DMS79 (cell line): ENCODE measurements around the gene AURKAIP1.

Experiments used
- DNase-seq: peaks from one replicate; lab custom pipeline; 2025; lab: John Stamatoyannopoulos, UW

The AURKAIP1 gene

GRCh38 chr1:1347026-1347595 is 27.9 kb downstream of the AURKAIP1 start:
- DNase-seq, result no peak

DNA sequence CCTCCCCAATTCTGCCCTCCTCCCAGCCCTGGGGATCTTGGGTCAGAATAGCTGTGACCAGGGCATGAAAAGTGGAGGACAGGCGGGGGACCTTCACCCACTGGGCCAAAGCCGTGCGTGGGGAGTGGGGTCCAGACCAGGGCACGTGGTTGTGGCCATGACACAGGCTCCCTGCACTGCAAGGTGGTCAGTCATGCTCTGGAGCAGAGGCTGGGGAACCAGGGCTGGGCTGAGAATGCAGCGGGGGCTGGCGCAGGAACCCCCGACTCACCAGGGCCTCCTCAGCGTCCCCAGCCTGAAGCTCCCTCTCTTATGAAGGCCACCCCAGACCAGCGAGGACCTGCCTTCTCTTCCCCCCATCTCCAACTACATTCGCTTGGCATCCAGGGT is 28.5 kb downstream of the AURKAIP1 start:
- DNase-seq, result no peak

DNA sequence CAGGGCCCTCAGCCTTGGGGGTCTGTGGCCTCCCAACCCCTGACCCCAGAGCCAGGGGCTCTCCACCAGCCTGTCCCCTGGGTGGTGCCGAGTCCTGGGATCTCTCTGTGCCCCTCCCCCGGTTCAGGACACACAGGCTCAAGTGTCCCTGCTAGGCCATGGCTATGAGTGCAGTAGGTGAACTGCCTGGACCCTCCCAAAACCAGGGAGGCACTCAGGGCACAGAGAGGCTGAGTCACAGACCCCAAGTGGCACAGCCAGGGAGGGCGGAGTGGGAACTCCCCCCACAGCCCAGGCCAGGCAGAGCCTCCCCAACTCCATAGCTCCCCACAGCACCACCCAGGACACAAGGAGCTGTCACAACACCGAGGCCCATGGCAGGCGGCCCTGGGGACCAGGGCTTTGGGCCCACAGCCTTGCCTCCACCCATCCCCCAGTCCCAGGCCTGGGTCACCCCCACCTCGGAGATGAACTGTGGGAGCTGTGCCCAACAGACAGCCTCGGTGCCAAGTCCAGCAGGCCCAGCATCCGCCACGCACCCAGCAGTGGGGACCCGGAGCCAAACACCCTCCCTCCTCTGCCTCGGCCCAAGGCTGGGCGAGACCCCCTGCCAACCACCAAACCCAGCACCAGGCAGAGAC is 29.0 kb downstream of the AURKAIP1 start:
- DNase-seq, result no peak

GRCh38 chr1:1345384-1345783 is 29.6 kb downstream of the AURKAIP1 start:
- no peak for DNase-seq

- no peak for DNase-seq
These were observed 30.2 kb downstream of the AURKAIP1 start for GRCh38 chr1:1344655-1345361.

GRCh38 chr1:1343811-1344421 is 31.1 kb downstream of the AURKAIP1 start:
- no peak for DNase-seq

DNA sequence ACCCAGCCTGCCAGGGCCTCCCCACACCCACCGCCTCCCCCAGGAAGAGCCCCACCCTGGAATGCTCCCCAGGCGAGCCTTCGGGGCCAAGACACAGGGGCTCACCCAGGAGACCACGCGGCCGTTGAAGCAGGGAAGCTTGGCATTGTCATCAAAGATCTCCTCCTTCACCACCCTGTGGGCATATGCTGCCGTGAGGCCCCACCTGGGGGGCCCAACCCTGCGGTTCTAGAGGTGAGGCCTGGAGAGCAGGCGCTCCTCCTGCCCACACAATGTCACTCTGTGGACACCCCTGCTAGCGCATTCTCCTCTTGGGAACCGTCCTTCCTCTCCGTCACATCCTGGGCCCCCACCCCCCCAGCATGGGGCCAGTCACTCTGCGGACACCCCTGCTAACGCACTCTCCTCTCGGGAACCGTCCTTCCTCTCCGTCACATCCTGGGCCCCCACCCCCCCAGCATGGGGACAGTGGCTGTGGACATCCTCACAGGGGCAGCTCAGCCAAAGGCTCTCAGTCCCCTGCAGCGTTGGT is 32.4 kb downstream of the AURKAIP1 start:
- DNase-seq, result no peak

DNA sequence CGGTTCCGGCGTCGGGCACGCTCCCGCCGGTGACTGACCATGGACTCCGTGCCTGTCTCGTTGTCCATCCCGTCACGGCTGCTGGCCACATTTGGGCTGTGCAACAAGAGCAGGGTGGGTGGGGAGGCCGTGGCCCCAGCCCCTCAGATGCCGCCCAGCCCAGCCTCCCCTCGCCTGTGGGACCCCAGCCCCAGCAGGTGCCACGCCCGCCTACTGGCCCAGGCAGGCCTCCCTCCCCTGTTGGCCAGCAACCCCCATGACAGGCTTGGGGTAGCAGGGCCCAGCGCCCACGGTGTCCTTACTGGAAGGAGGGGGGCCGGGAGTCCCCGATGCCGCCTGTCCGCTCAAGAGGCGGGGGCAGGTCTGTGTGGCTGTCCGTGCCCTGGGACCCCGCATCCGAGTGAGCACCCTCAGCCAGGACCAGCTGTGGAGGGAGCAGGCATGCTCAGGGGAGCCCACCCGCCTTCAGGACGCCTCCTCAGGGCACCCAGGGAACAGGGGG is 32.9 kb downstream of the AURKAIP1 start:
- no peak for DNase-seq

DNA sequence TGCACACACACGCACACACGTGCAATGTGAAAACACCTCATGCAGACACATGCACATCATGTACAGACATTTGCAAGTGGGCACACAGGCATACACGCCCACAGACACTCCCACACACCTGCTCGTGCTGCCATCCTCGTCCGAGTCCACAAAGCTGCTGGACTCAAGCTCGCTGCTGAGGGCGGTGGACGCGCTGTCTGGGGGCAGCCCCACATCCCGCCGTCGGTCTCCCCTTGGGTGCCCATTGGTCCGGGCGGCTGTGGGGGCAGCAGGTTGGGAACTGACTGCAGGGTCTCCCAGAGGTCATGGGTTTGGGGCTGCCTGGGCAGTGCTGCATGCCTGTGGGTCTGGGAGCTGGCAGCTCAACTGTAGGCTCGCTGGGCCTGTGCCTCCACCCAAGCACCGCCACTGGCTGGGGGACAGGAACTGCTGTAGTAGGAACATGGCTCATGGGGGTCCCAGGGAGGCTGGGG is 33.4 kb downstream of the AURKAIP1 start:
- no peak for DNase-seq

GRCh38 chr1:1340791-1341548 is 34.0 kb downstream of the AURKAIP1 start:
- DNase-seq, result no peak

- no peak for DNase-seq
These were observed 34.8 kb downstream of the AURKAIP1 start for GRCh38 chr1:1340185-1340584.

- DNase-seq, result no peak
These were observed 36.7 kb downstream of the AURKAIP1 start for GRCh38 chr1:1338278-1338677.

DNA sequence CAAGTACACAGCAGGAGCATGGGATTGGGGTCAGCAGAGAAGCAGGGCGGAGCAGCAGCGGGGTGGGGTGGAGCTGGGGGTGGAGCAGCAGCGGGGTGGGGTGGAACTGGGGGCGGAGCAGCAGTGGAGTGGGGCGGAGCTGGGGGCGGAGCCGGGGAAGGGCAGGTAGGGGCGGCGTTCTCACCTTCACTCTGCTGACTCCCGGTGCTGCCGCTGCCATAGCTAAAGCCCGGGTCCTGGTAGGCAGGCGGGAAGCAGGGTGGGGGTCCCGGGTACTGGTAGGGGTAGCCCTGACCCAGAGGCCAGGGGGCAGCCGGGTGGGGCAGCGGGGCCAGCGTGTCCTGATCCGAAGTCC is 37.2 kb downstream of the AURKAIP1 start:
- no peak for DNase-seq

GRCh38 chr1:1336931-1337792 is 37.8 kb downstream of the AURKAIP1 start:
- no peak for DNase-seq

GRCh38 chr1:1336446-1336845 is 38.6 kb downstream of the AURKAIP1 start:
- no peak for DNase-seq

DNA sequence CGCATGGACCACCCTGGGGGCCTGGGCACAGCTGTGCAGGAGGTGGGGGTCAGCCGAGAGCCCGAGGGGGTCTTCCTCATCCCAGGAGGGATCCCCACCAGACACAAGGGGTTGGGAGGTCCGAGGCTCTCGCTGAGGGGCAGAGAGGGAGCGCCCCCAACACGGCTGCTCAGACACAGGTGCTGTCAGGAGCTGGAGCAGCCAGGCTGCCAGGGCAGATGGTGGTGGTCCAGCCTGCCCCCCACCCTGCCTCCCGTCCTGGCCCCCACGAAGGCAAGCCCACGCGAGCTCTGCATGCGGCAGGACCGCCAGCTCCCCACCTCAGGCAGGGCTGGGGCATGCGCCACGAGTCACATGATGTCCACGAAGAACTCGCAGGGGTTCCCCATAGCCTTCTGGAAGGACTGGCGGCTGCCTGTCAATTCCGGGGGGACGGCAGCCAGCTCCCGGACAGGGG is 39.2 kb downstream of the AURKAIP1 start:
- DNase-seq, result no peak

- no peak for DNase-seq
These were observed 39.7 kb downstream of the AURKAIP1 start for GRCh38 chr1:1335283-1335682.

DNA sequence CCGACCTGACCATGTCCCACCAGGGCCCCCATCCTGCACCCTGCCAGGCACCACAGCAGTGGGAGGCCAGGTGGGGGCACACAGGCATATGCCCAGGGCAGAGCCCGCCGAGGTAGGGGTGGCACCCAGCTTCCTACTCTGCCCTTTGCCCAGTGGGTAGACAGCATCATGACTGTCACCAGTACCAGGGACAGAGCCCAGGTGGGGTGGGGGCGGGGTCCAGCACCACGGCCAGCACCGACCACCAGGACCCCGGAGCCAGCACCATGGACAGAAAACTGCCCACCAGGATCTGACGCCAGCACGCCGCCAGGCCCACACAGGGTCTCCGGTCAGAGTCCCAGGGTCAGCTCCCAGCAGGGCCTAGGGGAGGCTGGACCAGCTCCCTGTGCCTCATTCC is 40.2 kb downstream of the AURKAIP1 start:
- no peak for DNase-seq

DNA sequence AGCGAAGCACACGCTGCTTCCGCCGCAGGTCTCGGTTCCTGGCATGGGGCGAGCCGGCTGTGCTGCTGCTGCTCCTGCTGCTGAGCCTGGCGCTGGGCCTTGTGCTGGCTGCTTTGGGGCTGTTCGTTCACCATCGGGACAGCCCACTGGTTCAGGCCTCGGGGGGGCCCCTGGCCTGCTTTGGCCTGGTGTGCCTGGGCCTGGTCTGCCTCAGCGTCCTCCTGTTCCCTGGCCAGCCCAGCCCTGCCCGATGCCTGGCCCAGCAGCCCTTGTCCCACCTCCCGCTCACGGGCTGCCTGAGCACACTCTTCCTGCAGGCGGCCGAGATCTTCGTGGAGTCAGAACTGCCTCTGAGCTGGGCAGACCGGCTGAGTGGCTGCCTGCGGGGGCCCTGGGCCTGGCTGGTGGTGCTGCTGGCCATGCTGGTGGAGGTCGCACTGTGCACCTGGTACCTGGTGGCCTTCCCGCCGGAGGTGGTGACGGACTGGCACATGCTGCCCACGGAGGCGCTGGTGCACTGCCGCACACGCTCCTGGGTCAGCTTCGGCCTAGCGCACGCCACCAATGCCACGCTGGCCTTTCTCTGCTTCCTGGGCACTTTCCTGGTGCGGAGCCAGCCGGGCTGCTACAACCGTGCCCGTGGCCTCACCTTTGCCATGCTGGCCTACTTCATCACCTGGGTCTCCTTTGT is 41.3 kb downstream of the AURKAIP1 start:
- no peak for DNase-seq
